Measurements from ENCODE around the gene ZNRD2. TPM values are rescaled to one million over a fixed set of nuclear protein-coding genes. Genes with fewer than 3 reads are reported as not detected.

The ZNRD2 gene
- total and polyA plus RNA-seq, 10 of the 15 experiments (the other 5 are each of a cell fraction or from before 2014, with no cell fraction given): 7.9 to 111 (median 55.4) TPM

GRCh38 chr11:65562020-65562419 is 8.3 kb upstream of the ZNRD2 start:
- ChIA-PET SMC1A (ENCODE audit: uncharacterized antibody, unreplicated experiment) (no interaction called here), POLR2A (interaction anchor here (0.6 to 2.0 kb wide), 3 partner anchors 13 to 518 kb away, joined by 5 to 9 read pairs (median 8); no protein-coding TSS in a partner anchor), CTCF (interaction anchor here (0.6 to 1.5 kb wide), 3 partner anchors 8 to 22 kb away, joined by 3 to 7 read pairs (median 3); partner anchors contain the start of genes FAM89B and ZNRD2), RAD21 (ENCODE audit: unreplicated experiment) (interaction anchor here (0.7 kb wide), 1 partner anchor 55 kb away, joined by 6 read pairs; no protein-coding TSS in a partner anchor)
- intact Hi-C loops (cut with micrococcal nuclease; ENCODE audit: unreplicated experiment) (no loop called here), in situ Hi-C loops (cut with MboI) (no loop called here)
- Histone ChIP-seq H4K20me1 (ENCODE audit: control insufficient read depth, insufficient read depth) (no peaks in the 10 kb centered on the region), H3K79me2 (ENCODE audit: control insufficient read depth, insufficient read depth, low read length) (no peaks in the 10 kb centered on the region), H3K4me2 (ENCODE audit: control insufficient read depth, insufficient read depth) (no peak overlapping the region), H2AFZ (ENCODE audit: control insufficient read depth, low read depth, low read length) (no peak overlapping the region), H3K27me3 (replicated peaks in 1 of 2; ENCODE audit: control insufficient read depth in 2 of 2, insufficient read depth in 2 of 2, low read length in 1 of 2) (no peaks in the 10 kb centered on the region; a peak in 2 of 4 replicates), H3K9me3 (replicated peaks; ENCODE audit: control insufficient read depth, insufficient read depth, low read length) (no peaks in the 10 kb centered on the region), H3K4me1 (ENCODE audit: control insufficient read depth, insufficient read depth, low read length) (peaks cover 8% of the 10 kb centered on the region), H3K36me3 (ENCODE audit: control insufficient read depth in 2 of 2, insufficient read depth in 2 of 2, low read length in 1 of 2) (no peaks in the 10 kb centered on the region), H3K27ac (ENCODE audit: control insufficient read depth, insufficient read depth) (no peak overlapping the region), H3K9ac (ENCODE audit: control insufficient read depth, insufficient read depth, low read length) (no peak overlapping the region), H3K4me3 (no peak overlapping the region)
- ATAC-seq (no peak), DNase-seq (ENCODE audit: low read depth, low spot score) (no peak), FAIRE-seq (no peak)
- no TSS peak for BruUV-seq (replicated peaks)
- no peak for TF ChIP-seq PAX5 (IDR thresholded peaks at IDR 0.05; ENCODE audit: borderline replicate concordance, low read depth, low read length)
- no peak for TF ChIP-seq SMARCA5 (IDR thresholded peaks at IDR 0.05)
- no peak for TF ChIP-seq MYC (IDR thresholded peaks at IDR 0.05; ENCODE audit: insufficient read depth, insufficient read length, insufficient replicate concordance, low read length, severe bottlenecking)
- no peak for TF ChIP-seq IKZF2 (IDR thresholded peaks at IDR 0.05)
- TF ChIP-seq EP300 (IDR thresholded peaks at IDR 0.05; ENCODE audit: borderline replicate concordance in 1 of 2, control insufficient read depth in 1 of 2, low read depth in 2 of 2, low read length in 2 of 2): no peak
- no peak for TF ChIP-seq HDGF (IDR thresholded peaks at IDR 0.05)
- TF ChIP-seq JUNB (IDR thresholded peaks at IDR 0.05): no peak
- TF ChIP-seq NFIC (IDR thresholded peaks at IDR 0.05; ENCODE audit: low read depth, low read length): no peak
- no peak for TF ChIP-seq HDAC6 (IDR thresholded peaks at IDR 0.05; ENCODE audit: unreplicated experiment)
- WGBS (ENCODE audit: insufficient coverage, insufficient replicate concordance, low lambda C conversion rate, missing lambda C conversion rate): 63% methylated on average over 7 of the region's 7 CpGs
